Measurements from ENCODE around the gene CDKN2B-AS1. TPM values are rescaled to one million over a fixed set of nuclear protein-coding genes. Genes with fewer than 3 reads are reported as not detected.
A peak's percentile ranks its signal among the peaks of the same experiment; 100 is the strongest.

Gene CDKN2B-AS1
- total and polyA plus RNA-seq, 10 donors: 0.90 to 6.6 (median 2.5) TPM

DNA sequence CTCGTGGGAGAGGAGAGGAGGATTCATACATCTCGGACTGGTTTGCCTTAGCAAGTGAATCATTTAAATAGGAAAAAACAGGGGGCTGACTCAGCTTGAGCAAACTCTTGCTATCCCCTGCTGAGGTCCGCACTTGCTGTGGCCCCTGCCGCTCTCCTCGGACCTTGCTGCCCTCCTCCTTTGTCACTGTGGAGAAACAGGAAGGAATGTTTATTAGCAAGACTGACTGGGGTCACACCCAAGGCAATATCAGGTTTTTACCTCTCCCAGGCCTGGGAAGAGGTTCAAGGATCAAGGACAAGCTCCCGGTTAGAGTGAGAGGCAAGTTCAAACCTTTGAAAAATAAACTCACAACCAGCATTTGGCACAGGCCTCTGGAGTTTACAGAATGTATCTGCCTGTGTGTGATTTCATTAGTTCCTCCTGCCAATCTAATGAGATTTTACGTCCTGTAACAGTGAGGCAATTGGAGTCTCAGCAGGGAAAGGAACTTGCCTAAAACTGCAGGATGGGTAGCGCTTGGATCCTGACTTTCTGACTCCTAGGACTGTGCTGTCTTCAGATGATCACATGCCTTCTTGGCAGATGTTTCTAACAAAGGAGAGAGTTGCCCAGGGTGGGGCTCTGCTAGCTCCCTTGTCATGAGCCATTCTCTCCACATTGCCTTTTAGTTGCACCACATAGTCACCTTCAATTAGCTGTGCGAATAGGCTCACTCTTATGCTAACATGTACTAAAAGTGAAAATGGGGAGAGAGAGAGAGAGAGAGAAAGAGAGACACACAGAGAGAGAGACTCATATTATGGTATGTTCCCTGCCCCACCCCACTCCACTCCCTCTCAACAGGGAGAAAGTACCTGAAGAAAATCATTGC, 123.2 kb downstream of the CDKN2B-AS1 start:
- DNase-seq: no peak
- 46 to 61% (median 53%) methylated on average over 9 of the region's 9 CpGs for WGBS, 5 donors
- Histone ChIP-seq H3K4me3 (no peak overlapping the region), H3K9me3 (peaks cover 0 to 4% (median 1%) of the 10 kb centered on the region in 8 donors), H3K36me3 (no peaks in the 10 kb centered on the region), H3K27ac (peak overlapping the region in 2 of 8 donors; percentile 19 to 32), H3K27me3 (replicated peaks in 1 of 7) (no peaks in the 10 kb centered on the region), H3K4me1 (peaks cover 0 to 10% (median 3%) of the 10 kb centered on the region in 6 donors)
- intact Hi-C loops (cut with DNase I; ENCODE audit: low total_unique reads): no loop called here
- TF ChIP-seq POLR2A (IDR thresholded peaks at IDR 0.05) (no peak), POLR2AphosphoS5 (IDR thresholded peaks at IDR 0.05) (no peak)
- TF ChIP-seq, protein P1, sequence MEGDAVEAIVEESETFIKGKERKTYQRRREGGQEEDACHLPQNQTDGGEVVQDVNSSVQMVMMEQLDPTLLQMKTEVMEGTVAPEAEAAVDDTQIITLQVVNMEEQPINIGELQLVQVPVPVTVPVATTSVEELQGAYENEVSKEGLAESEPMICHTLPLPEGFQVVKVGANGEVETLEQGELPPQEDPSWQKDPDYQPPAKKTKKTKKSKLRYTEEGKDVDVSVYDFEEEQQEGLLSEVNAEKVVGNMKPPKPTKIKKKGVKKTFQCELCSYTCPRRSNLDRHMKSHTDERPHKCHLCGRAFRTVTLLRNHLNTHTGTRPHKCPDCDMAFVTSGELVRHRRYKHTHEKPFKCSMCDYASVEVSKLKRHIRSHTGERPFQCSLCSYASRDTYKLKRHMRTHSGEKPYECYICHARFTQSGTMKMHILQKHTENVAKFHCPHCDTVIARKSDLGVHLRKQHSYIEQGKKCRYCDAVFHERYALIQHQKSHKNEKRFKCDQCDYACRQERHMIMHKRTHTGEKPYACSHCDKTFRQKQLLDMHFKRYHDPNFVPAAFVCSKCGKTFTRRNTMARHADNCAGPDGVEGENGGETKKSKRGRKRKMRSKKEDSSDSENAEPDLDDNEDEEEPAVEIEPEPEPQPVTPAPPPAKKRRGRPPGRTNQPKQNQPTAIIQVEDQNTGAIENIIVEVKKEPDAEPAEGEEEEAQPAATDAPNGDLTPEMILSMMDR (IDR thresholded peaks at IDR 0.05 in 8 of 11, conservative IDR thresholded peaks at IDR 0.05 in 3 of 11): no peak

DNA sequence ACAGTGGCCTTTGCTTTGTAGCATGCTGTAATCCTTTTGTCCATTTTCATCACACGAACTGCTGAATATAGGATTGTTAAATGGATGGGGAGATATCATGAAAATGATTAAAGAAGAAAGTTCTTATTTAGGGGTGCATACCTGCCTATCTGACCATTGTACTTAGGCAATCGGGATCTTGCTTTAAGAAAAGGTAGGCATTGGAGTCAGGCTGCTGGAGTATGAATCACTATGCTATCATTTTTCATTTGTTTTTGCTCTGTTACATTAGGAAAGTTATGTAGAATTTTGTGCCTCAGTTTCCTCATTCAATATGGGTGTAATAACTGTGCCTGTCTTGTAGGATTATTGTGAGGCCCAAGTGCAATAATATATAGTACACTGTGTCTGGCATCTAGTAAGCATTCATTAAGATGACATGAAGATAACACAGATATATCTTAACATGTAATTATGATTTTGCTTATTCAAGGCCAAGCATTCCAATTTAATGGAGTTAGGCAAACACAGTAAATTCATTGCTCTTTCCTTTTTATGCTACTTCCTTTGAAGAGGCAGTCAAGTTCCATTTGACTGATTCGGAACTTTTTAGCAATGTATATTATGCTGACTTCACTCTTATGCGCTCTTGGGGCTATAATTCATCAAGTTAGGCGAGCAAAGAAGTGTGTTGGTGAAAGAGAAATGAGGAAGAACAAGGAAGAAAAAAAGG, 124.4 kb downstream of the CDKN2B-AS1 start:
- intact Hi-C loops (cut with DNase I; ENCODE audit: low total_unique reads): no loop called here
- TF ChIP-seq POLR2A (IDR thresholded peaks at IDR 0.05): no peak
- TF ChIP-seq, protein P1 (IDR thresholded peaks at IDR 0.05 in 8 of 11, conservative IDR thresholded peaks at IDR 0.05 in 3 of 11): no peak
- TF ChIP-seq POLR2AphosphoS5 (IDR thresholded peaks at IDR 0.05): no peak

DNA sequence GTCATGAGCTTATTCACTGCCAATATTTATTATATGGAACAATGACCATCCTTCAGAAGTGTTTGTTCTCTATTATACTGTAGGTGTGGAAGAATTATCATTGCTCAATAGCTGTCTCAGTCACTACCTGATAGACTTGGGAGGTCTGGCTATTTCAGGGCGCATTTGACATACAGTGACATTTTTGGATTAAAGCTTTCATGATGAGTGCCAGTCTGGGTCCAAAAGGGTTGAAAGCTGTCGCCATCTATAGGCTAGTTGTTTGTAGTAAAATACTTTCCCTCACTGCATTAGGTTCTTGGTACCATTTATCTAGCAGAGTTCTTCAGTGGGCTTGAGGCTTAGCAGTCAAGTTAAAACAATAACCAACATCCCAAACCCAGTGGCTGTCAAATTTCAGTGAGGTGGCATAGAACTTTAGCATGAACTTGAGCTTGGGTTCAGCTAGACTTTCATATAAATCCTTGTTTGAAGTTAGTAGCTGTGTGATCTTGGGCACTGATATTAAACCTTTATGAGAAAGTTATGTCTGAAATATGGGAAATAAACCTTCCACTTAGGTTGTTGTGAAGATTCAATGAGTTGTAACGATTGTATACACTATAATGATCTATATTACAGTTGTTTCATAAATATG, 125.0 kb downstream of the CDKN2B-AS1 start:
- H3K36me3 ChIP-seq: no peaks in the 10 kb centered on the region
- H3K4me1 ChIP-seq: peaks cover 0 to 10% (median 3%) of the 10 kb centered on the region in 6 donors
- 35 to 53% (median 42%) methylated on average over 3 of the region's 3 CpGs for WGBS, 5 donors
- H3K4me3 ChIP-seq: no peak overlapping the region
- no peaks in the 10 kb centered on the region for H3K27me3 ChIP-seq (replicated peaks in 1 of 7)
- no peak overlapping the region for H3K27ac ChIP-seq
- no peak for DNase-seq
- TF ChIP-seq POLR2A (IDR thresholded peaks at IDR 0.05): no peak
- no peak for TF ChIP-seq POLR2AphosphoS5 (IDR thresholded peaks at IDR 0.05)
- TF ChIP-seq, protein P1 (IDR thresholded peaks at IDR 0.05 in 8 of 11, conservative IDR thresholded peaks at IDR 0.05 in 3 of 11): peak in 4 of 11 experiments; percentile 13 to 33 (median 23)
- intact Hi-C loops (cut with DNase I; ENCODE audit: low total_unique reads): no loop called here
- H3K9me3 ChIP-seq: peaks cover 0 to 13% (median 7%) of the 10 kb centered on the region in 8 donors

More for the DNA sequence above, 124.4 kb downstream of the CDKN2B-AS1 start:
- Histone ChIP-seq H3K27ac (no peak overlapping the region), H3K27me3 (replicated peaks in 1 of 7) (no peaks in the 10 kb centered on the region), H3K36me3 (no peaks in the 10 kb centered on the region), H3K9me3 (peaks cover 0 to 13% (median 7%) of the 10 kb centered on the region in 8 donors), H3K4me3 (no peak overlapping the region), H3K4me1 (peaks cover 0 to 10% (median 3%) of the 10 kb centered on the region in 6 donors)
- DNase-seq: no peak
- WGBS, 5 donors: 60 to 82% (median 73%) methylated on average over 5 of the region's 5 CpGs
